Gastrocnemius medialis (tissue), 4 donors: ENCODE measurements around the gene KCNIP1. TPM values are rescaled to one million over a fixed set of nuclear protein-coding genes. Genes with fewer than 3 reads are reported as not detected.

Source experiments
- ATAC-seq, 2 donors: fragments of 150-250 bp; one replicate each; pipeline ENCODE4 v1.9.1; 2016
- DNase-seq, 2 donors: peaks; one replicate each; pipeline ENCODE4 v3.0.0-alpha.2; 2019
- H3K27ac ChIP-seq, 4 donors: fragments of 200-600 bp; sonication (generic); 1 replicate in 1 of 4; 2 replicates in 3 of 4; pipeline ENCODE4 v1.5.1; 2016 to 2018; ENCODE audit warnings: mild to moderate bottlenecking in 2 of 4, moderate library complexity in 1 of 4
- H3K27me3 ChIP-seq, 3 donors: fragments of 200-600 bp; sonication (generic) in 2 of 3; 1 replicate in 1 of 3; 2 replicates in 2 of 3; pipeline versions ENCODE4 v1.5.1 to v1.6.0; 2016 to 2019; ENCODE audit warnings: mild to moderate bottlenecking in 1 of 3, moderate library complexity in 1 of 3
- H3K36me3 ChIP-seq, 2 donors: fragments of 200-600 bp; sonication (generic) in 1 of 2; one replicate each; pipeline ENCODE4 v1.5.1; 2017 to 2018
- H3K4me1 ChIP-seq, 2 donors: fragments of 200-600 bp; sonication (generic) in 1 of 2; one replicate each; pipeline ENCODE4 v1.5.1; 2016 to 2017; ENCODE audit warnings: mild to moderate bottlenecking in 2 of 2
- H3K4me3 ChIP-seq, 4 donors: fragments of 200-600 bp; sonication (generic) in 3 of 4; 1 replicate in 1 of 4; 2 replicates in 3 of 4; pipeline ENCODE4 v1.5.1; 2016 to 2019; ENCODE audit warnings: mild to moderate bottlenecking in 2 of 4
- H3K9me3 ChIP-seq, 3 donors: fragments of 200-600 bp; sonication (generic) in 2 of 3; 1 replicate in 1 of 3; 2 replicates in 2 of 3; pipeline ENCODE4 v1.5.1; 2016 to 2019
- POLR2A ChIP-seq, 2 donors: fragments of 450-650 bp; IDR thresholded peaks; one replicate each; pipeline ENCODE4 v1.6.1; 2017; ENCODE audit warnings: antibody characterized with exemption in 2 of 2, mild to moderate bottlenecking in 2 of 2, moderate library complexity in 2 of 2
- in situ Hi-C, 4 donors: fragments of 200-750 bp; cut with MboI; loops; one replicate each; pipeline versions ENCODE4 v1.15.0 to v1.8.0; 2017; ENCODE audit warnings: low sequenced_read_pairs in 4 of 4
- intact Hi-C: fragments of 100-400 bp; cut with DNase I; formaldehyde crosslinking; loops from one replicate; pipeline ENCODE4 v1.15.1; 2023; ENCODE audit warnings: low total_unique reads
- total RNA-seq, 4 donors: library from RNA; depleted of rRNA; stranded (reverse); fragments of >200 nt; gene quantifications; one replicate each; pipeline versions ENCODE4 v1.1.0 to v1.2.3, GENCODE V29; 2016
- TF ChIP-seq, protein P1 (sequence below), 5 experiments: fragments of 450-650 bp in 3 of 5; fragments of 200-600 bp in 2 of 5; sonication (generic) in 2 of 5; IDR thresholded peaks in 4 of 5; conservative IDR thresholded peaks in 1 of 5; 1 replicate in 4 of 5; 2 replicates in 1 of 5; pipeline ENCODE4 v1.5.1; 2016 to 2019; ENCODE audit warnings: antibody characterized with exemption in 5 of 5, mild to moderate bottlenecking in 3 of 5, moderate library complexity in 3 of 5

Gene KCNIP1
- total RNA-seq, 4 donors from 2014 or later, result not detected

GRCh38 chr5:170479484-170479883 is 24.3 kb upstream of the KCNIP1 start:
- DNase-seq, result no peak
- Histone ChIP-seq H3K4me3 (no peak overlapping the region), H3K9me3 (no peaks in the 10 kb centered on the region), H3K4me1 (no peaks in the 10 kb centered on the region), H3K27me3 (no peaks in the 10 kb centered on the region), H3K36me3 (no peaks in the 10 kb centered on the region), H3K27ac (no peak overlapping the region)
- TF ChIP-seq, protein P1, sequence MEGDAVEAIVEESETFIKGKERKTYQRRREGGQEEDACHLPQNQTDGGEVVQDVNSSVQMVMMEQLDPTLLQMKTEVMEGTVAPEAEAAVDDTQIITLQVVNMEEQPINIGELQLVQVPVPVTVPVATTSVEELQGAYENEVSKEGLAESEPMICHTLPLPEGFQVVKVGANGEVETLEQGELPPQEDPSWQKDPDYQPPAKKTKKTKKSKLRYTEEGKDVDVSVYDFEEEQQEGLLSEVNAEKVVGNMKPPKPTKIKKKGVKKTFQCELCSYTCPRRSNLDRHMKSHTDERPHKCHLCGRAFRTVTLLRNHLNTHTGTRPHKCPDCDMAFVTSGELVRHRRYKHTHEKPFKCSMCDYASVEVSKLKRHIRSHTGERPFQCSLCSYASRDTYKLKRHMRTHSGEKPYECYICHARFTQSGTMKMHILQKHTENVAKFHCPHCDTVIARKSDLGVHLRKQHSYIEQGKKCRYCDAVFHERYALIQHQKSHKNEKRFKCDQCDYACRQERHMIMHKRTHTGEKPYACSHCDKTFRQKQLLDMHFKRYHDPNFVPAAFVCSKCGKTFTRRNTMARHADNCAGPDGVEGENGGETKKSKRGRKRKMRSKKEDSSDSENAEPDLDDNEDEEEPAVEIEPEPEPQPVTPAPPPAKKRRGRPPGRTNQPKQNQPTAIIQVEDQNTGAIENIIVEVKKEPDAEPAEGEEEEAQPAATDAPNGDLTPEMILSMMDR (IDR thresholded peaks at IDR 0.05 in 4 of 5, conservative IDR thresholded peaks at IDR 0.05 in 1 of 5), result no peak
- TF ChIP-seq POLR2A (IDR thresholded peaks at IDR 0.05), result no peak
- ATAC-seq, result no peak
- intact Hi-C loops, result no loop called here
- in situ Hi-C loops, result no loop called here

DNA sequence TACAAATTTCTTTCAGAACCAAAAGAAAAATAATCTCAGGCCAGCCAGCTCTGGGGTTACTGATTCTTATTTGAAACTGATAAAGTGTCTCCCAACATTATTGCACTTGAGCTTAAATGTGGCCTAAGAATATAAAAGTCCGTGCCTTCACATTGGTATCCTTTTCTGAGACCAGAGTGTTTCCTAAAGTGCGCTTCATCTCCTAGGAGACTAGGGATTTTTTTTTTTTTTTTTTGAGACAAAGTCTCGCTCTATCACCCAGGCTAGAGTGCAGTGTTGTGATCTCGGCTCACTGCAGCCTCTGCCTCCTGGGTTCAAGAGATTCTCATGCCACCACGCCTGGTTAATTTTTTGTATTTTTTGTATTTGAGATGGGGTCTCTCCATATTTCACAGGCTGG is 23.6 kb upstream of the KCNIP1 start:
- Histone ChIP-seq H3K27ac (no peak overlapping the region), H3K27me3 (no peaks in the 10 kb centered on the region), H3K4me3 (no peak overlapping the region), H3K9me3 (no peaks in the 10 kb centered on the region), H3K36me3 (no peaks in the 10 kb centered on the region), H3K4me1 (no peaks in the 10 kb centered on the region)
- in situ Hi-C loops (no loop called here), intact Hi-C loops (no loop called here)
- TF ChIP-seq POLR2A (IDR thresholded peaks at IDR 0.05), result no peak
- TF ChIP-seq, protein P1 (IDR thresholded peaks at IDR 0.05 in 4 of 5, conservative IDR thresholded peaks at IDR 0.05 in 1 of 5), result no peak
- DNase-seq (no peak), ATAC-seq (no peak)

GRCh38 chr5:170481849-170482248 is 22.0 kb upstream of the KCNIP1 start:
- H3K27me3 ChIP-seq, result no peaks in the 10 kb centered on the region
- TF ChIP-seq, protein P1 (IDR thresholded peaks at IDR 0.05 in 4 of 5, conservative IDR thresholded peaks at IDR 0.05 in 1 of 5), result no peak
- TF ChIP-seq POLR2A (IDR thresholded peaks at IDR 0.05), result no peak
- no peak overlapping the region for H3K27ac ChIP-seq
- H3K4me3 ChIP-seq, result no peak overlapping the region
- H3K36me3 ChIP-seq, result no peaks in the 10 kb centered on the region
- intact Hi-C loops, result no loop called here
- no peaks in the 10 kb centered on the region for H3K9me3 ChIP-seq
- no peak for DNase-seq
- in situ Hi-C loops, result no loop called here
- H3K4me1 ChIP-seq, result no peaks in the 10 kb centered on the region
- no peak for ATAC-seq

DNA sequence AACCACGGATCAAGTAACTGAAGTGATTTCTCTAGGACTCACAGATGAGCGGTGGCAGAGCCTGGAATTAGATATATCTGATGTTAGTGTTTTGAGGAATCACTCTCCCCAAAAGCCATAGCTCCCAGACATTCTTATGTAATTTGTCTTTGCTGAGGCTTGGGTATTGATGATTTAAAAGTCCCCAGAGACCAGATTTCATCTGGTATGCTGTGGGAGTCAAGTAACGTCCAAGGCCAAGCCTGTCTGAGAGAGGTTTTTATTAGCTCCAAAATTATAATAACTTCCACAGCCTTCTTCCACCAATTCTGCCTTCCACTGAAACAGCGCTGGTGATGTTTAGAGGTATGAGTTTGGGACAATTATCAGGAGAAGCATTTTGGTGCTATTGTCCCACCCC is 21.3 kb upstream of the KCNIP1 start:
- DNase-seq, result no peak
- no peaks in the 10 kb centered on the region for H3K9me3 ChIP-seq
- ATAC-seq, result no peak
- no peaks in the 10 kb centered on the region for H3K4me1 ChIP-seq
- TF ChIP-seq, protein P1 (IDR thresholded peaks at IDR 0.05 in 4 of 5, conservative IDR thresholded peaks at IDR 0.05 in 1 of 5), result no peak
- TF ChIP-seq POLR2A (IDR thresholded peaks at IDR 0.05), result no peak
- H3K27me3 ChIP-seq, result no peaks in the 10 kb centered on the region
- in situ Hi-C loops, result no loop called here
- no peak overlapping the region for H3K27ac ChIP-seq
- H3K4me3 ChIP-seq, result no peak overlapping the region
- no peaks in the 10 kb centered on the region for H3K36me3 ChIP-seq
- intact Hi-C loops, result no loop called here

GRCh38 chr5:170483701-170484458 is 19.9 kb upstream of the KCNIP1 start:
- no peak for TF ChIP-seq POLR2A (IDR thresholded peaks at IDR 0.05)
- TF ChIP-seq, protein P1 (IDR thresholded peaks at IDR 0.05 in 4 of 5, conservative IDR thresholded peaks at IDR 0.05 in 1 of 5), result no peak
- Histone ChIP-seq H3K4me3 (no peak overlapping the region), H3K27ac (no peak overlapping the region), H3K27me3 (no peaks in the 10 kb centered on the region), H3K9me3 (no peaks in the 10 kb centered on the region), H3K4me1 (no peaks in the 10 kb centered on the region), H3K36me3 (no peaks in the 10 kb centered on the region)
- in situ Hi-C loops, result no loop called here
- no peak for ATAC-seq
- intact Hi-C loops, result no loop called here
- DNase-seq, result no peak
